ENCODE measurements around the gene TBL1X. TPM values are rescaled to one million over a fixed set of nuclear protein-coding genes. Genes with fewer than 3 reads are reported as not detected.

Gene TBL1X
- total RNA-seq, 1 donor from 2014 or later, result 7.5 TPM

DNA sequence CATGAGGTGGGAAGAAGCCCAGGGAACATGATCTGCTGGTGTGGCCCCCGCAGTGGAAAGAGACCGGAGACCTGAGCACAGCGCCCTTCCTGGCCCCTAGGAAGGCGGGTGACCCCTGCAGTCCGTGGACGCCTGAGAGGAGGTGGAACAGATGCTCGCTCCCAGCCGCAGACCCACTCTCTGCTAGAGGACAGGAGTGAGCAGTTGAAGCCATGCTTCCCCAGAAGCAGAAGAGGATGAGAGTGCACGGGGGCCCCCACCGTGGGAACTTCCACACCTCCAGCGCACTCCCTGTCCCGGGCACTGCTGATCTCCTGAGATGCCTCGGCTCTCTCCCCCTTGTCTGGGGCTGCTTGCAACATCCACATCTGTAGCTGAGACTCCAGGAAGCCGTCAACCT is 238.5 kb downstream of the TBL1X start:
- no peak for DNase-seq (ENCODE audit: low read depth in 2 of 2)

DNA sequence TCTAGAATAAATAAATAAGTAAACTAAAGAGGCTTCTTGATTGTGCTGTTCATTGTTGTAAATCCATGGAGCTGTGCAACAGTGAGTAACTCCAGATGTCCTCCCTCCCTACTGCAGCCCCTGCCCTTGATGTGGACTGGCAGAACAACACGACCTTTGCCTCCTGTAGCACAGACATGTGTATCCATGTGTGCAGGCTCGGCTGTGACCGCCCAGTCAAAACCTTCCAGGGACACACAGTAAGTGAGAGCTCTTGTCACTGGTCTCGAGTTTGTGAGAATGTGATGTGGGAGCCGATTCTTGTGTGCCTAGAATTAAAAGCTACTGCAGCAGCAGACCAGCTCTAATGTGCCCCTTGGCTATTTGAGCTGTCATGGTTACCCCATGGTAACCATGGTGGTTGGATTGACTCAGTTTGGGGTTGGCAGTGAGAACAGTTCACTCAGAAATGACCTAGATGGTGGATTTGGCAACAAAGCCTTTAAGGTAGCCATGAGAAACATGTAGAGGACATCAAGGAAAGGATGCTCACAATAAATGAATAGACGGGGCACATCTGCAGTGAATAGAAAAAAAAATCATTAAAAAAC is 240.1 kb downstream of the TBL1X start:
- no peak for DNase-seq (ENCODE audit: low read depth in 2 of 2)

DNA sequence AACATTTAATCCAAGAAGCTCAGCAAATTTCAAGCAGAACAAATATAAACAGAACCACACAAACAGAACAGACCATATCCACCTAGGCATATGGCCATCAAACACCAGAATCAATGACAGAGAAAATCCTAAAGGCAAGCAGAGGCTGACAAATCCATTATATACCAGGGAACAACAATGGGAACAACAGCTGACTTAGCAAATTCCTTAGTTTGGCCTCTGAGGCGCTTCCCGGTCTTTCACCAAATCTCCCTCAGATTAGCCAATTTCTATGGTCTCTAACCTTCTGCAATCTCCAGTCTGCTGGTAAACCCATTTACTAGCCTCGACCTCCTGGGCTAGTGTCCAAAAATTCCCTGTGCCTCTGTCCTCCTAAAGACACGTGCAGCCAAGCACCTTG is 241.6 kb downstream of the TBL1X start:
- no peak for DNase-seq (ENCODE audit: low read depth in 2 of 2)

DNA sequence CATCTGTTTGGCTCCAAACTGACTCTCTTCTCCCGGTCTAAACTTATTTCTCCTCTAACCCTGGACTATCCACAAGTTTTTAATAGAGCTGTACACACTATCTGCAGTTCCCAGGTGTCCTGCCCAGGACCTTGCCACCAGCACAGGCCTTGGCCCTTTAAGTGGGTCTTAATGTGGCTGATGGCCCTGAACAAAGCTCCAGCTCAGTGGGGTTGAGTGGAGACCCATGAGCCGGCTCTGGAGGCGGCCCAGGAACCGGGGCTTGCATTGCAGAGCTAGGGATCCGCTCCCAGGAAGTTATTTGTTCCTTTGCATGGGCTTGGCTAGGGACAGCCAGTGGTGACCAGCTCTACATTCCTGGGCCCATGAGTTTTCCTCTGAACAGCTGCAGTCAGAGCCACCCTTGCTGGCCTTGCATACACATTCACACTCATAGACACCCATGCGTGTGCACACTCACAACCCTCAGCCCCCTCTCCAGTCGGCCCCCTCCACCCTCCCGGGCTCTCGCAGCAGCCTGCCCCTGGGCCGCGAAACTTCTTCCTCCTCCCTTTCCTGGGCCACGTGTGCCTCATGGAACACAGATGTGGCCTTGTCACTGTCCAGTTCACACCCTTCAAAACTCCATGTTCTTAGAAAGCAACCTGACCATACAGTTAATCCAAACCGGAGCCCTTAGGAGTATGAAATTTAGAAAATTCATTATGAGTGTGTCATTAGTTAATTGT is 242.6 kb downstream of the TBL1X start:
- no peak for DNase-seq (ENCODE audit: low read depth in 2 of 2)

DNA sequence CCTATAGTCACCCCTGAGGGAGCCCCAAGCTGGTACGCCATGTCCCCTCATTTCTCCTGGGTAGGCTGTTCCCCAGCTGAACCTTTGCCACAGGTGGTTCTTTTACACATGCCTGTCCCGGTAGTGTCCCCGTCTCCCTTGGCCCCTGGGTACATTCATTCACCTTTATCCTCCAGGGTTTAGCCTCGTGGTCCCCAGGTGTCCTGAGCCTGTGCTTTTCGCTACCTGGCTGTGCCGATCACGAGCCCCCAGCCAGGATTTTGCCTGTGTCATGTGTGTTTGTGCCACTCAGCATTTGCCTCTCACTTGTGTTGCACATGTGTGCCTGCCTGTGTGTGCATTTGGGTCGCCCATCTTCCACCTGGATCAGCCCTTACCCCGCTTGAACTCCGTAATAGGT is 243.2 kb downstream of the TBL1X start:
- DNase-seq (ENCODE audit: low read depth in 2 of 2), result no peak

DNA sequence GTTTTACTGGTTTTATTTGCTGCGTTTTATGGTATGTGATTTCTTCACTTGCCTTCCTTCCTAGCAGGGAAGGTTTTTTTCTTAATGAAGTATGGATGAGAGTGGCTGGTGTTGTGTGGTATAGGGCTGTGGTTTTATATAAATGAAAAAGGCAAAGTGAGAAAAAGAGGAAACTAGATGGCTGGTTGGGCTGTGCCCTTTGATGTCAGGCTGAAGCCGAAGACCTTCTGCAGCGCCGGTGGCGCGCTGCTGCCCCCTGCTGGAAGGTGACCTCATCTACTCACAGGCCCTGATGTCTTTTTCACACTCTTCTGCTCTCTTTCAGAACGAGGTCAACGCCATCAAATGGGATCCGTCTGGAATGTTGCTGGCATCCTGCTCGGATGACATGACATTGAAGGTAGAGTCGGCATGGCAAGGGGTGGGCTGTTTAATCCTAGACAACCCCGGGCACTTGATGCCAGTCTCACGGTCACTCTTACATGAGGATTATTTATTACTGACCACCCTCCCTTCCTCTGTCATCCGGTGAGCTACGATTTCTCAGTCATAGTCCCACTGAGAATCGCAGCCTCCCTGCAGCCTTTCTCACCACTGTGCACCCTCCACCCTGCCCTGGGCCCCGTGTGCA is 244.2 kb downstream of the TBL1X start:
- DNase-seq (ENCODE audit: low read depth in 2 of 2), result peak; percentile 67 to 82

DNA sequence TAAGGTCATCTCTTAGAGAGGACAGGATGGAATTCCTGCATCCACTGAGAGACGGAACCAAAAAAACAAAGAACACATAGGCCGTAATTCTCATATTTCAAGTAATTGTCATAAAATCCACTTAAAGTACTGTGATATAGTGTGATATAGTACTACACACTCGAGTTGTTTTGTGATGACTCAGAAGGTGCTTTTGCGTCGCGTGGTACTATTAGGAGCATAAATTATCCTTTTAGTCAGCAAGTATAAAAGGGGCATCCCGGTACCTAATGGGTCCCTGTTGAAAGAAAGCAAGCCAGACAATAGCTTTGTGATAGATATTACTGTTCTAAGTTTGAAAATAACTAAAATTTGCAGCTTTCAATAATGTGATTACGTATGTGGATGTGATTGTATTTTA is 245.5 kb downstream of the TBL1X start:
- DNase-seq (ENCODE audit: low read depth in 2 of 2), result no peak

DNA sequence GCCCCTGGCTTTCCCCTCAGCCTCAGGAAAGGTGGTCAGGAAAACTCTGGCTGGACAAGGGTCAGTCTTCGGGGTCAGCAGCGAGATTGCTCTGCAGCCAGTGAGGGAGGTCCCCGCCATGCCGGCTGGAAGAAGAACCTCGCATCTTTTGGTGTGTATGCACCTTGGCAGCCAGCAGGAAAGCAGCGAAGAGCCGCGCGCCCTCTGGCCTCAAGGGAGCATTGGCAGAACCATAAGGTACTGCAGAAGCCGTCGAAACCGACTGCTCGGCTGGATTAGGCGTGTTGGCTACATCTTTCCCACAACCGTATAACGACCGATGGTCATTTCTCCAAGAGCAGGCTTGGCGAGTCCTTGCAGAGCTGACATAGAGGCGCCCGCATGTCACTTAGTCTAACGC is 252.5 kb downstream of the TBL1X start:
- no peak for DNase-seq (ENCODE audit: low read depth in 2 of 2)

DNA sequence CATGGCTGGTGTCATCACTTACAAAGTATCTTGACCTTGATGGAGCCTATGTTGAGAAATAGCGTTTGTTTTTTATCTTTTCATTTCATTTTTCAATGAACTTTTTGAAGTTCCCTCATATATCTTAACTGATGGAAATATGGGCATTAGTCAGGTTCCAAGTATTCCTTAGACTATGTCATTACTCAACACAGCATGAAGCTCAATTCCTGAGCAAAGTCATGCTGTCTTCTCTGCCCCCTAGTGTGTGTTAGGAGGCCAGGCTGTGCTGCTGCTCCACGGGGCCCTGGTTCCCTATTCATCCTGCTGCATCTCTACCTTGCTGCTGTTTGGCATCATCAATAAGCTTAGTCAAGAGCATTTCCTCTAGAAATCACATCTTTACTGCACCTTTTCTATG is 259.9 kb downstream of the TBL1X start:
- DNase-seq (ENCODE audit: low read depth in 2 of 2), result no peak

DNA sequence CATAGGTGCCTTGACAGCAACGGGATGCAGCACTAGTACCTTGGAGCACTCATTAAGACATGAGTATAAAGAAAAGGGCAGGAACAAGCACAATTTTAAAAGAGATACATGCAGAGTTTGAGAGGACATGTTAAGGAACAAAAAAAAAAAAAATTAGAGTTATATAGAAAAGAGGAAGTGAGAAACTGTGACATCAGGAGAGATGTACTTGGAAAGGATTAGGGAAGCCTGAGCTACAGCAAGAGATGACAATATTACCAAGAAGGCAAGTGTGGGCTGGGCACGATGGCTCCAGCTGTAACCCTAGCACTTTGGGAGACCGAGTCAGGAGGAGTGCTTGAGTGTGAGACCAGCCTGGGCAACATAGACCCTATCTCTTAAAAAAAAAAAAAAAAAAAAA is 263.4 kb downstream of the TBL1X start:
- DNase-seq (ENCODE audit: low read depth in 2 of 2), result no peak

DNA sequence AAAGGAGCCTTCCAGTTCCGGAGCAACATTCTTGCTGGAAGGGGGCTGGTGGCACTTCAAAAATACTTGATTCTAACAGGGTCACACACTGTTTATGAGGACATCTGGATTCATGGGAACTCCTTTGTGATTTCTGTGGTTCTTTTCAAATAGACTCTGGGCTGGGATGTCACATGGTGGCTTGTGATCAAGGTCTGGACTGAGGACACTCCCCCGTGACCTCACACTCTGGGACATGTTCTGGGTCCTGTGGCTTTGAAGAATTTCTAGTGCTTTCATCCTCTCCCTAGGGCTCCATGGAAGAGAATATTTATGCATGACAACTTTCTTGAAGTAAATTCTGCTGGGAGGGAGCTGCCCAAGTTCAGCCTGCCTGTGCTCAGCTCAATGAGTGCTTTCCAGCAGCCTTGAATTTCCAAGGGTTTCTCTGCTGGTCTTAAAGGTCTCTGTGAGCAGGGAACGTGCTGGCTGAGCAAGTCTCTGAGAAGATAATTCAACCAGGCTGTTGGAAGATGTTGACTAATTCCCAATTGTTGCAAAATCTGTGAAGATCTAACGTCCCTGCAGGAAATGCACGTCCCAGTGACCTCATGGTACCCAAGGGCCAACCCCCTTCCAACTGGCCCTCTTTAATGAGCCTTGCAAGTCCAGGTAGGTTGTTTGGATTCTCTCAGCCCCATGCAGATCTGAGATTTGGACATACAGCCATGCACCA is 264.5 kb downstream of the TBL1X start:
- no peak for DNase-seq (ENCODE audit: low read depth in 2 of 2)

DNA sequence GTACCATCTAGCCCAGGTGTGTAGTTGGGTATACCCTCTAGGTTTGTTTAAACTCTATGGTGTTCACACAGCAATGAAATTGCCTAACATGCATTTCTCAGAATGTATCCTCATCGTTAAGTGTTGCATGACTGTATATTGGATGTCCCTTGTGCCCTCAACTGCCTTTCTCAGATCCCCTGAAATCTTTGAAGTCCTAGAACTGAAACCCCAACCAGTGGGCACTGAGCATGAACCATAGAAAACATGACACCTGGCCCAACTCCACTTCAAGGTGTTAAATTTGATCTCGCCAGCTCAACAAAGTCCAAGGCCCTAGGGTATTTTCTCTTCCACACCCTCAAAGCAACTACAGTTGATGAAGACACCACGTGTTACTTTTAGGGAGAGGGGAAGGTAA is 265.2 kb downstream of the TBL1X start:
- no peak for DNase-seq (ENCODE audit: low read depth in 2 of 2)

DNA sequence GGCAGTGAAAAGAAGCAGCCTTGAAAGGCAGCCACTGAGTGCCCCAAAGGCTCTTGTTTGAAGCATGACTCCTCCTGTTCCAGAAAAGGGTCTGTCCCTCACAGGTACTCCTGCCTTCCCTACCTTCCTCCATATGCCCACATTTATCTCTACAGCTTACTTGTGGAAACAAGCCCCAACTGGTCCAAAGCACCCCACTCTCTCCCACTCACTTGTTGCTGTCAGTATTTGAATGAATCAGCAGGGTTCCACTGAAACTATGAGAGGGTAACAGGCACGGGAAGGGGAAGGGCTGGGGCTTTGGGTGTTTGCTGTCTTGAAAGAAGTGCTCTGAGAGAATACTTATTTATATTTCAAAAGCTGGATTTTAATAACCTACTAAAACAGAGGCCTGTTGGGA is 265.9 kb downstream of the TBL1X start:
- DNase-seq (ENCODE audit: low read depth in 2 of 2), result no peak

DNA sequence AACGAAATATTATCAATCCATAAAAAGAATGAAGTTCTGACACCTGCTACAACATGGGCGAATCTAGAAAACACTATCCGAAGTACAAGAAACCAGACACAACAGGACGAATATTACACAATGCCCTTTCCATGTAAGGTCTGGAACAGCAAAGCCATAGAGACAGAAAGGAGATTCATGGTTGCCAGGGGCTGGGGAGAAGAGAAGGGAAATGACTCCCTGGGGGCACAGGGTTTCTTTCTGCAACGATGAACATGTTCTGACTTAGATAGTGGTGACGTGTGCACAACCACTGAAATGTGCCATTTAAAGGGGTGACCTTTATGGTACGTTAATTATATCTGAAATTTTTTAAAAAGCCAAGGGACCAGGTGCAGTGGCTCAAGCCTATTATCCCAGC is 272.5 kb downstream of the TBL1X start:
- no peak for DNase-seq (ENCODE audit: low read depth in 2 of 2)

DNA sequence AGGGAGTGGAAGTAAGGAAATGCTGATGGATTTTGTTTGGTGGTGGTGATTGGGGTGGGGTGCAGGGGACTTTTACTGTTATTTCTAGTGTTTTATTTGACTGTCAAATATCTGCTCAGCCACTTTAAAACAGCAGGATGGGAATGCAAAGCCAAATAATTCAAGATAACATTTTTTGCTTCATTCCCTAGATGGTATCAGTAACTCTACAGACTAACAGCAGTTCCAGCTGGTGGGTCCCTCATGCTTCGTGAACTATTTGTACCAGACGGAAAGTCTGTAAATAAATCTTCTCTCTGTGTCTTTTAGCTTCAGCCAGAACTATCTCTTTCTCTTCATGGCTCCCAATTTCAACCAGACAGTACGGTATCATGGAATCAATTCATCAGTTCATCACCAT is 273.3 kb downstream of the TBL1X start:
- no peak for DNase-seq (ENCODE audit: low read depth in 2 of 2)

DNA sequence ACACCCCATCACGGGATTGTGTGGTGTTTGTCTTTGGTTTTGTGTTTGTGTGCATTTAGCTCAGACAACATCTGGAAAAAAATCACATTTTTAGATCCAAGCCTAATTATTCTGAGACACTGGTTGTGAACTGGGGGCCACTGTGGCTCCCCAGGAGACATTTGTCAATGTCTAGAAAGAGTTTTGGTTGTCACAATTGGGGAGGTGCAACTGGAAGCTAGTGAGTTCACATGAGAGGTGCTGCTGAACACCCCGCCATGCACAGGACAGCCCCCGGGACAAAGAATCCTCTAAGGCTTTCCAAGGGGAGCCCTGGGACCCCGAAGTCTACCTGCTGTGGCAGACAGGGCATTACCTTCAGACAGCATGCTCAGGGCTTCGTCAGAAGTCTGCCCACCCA is 274.3 kb downstream of the TBL1X start:
- DNase-seq (ENCODE audit: low read depth in 2 of 2), result no peak

DNA sequence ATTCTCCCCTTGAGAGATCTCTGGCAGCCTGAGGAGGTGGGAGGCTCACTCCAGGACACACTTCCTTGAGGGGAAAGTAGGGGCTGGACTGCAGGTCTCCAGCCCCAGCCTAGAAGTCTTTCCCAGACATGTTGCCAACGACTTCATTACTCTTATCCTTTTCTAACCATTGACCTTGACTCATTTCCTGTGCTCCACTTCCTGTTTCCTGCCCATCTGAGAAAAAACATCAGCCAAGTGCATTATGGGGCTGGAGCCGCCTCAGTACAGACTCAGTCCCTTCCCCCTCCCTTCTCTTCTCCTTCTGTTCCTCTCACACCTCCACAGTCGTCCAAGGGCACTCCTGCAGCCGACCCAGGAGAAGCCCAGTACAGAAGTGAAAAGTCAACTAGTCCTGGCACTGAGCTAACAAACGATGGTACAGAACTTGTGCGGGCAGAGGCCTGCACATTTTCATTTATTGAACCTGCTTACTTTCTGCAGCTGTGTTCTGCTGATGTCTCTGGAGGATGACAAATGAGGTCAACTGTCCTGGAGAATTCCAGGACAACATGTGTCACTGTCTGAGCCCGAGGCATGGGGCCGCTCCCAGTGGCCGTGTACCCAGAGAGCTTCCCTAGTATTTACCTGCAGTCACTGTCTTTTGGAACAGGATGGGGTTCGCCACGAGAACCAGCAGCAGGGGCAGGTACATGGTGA is 280.7 kb downstream of the TBL1X start:
- peak; percentile 77 to 95 for DNase-seq (ENCODE audit: low read depth in 2 of 2)

DNA sequence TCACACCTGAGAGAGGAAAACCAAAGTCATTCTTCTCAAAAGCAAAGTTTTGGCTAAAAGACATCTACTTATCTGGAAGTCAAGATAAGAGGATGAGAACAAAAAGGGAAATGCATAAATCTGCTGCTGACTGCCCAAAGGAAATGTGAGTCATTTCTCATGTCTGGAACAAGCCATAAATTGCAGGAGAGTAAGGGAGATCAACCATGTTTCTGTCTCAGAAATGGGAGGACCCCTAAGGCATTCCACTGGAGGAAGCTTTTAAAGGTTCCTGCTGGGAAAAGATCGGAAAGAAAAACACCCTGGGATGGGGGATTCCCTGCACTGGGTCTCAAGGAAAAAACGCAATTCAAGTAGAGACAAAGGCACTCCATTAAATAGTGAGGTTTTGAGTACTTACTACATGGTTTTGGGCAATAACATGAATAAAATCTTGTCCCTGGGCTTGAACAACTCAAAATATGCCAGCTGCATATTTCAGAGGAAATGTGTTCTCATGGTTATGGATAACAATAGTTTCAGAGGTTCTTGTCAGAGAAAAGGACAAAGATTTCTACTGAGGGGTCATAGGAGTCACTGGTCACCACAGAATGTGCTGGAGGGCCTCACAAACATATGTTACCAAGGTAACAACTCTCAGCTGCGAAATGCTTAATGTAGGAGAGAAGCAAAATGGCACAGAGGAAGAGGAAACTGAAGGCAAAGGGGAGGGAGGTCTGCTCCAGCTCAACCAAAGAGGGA is 281.5 kb downstream of the TBL1X start:
- peak; percentile 90 to 92 for DNase-seq (ENCODE audit: low read depth in 2 of 2)

DNA sequence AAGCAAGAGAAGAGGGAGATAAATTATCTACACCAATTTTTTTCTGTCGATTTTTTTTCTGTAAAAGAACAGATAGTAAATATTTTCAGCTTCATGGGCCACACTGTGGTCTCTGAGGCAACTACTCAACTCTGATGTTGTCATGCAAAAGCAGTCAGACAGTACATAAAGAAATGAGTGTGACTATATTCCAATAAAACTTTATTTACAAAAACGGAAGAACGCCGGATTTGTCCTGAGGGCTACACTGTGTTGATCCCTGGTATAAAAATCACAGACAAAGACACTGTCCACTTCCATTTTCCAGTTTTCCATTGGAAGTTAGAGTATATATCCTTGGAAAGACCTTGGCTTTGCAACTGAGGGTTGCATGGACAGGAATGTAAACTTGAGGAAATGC is 282.8 kb downstream of the TBL1X start:
- DNase-seq (ENCODE audit: low read depth in 2 of 2), result no peak

DNA sequence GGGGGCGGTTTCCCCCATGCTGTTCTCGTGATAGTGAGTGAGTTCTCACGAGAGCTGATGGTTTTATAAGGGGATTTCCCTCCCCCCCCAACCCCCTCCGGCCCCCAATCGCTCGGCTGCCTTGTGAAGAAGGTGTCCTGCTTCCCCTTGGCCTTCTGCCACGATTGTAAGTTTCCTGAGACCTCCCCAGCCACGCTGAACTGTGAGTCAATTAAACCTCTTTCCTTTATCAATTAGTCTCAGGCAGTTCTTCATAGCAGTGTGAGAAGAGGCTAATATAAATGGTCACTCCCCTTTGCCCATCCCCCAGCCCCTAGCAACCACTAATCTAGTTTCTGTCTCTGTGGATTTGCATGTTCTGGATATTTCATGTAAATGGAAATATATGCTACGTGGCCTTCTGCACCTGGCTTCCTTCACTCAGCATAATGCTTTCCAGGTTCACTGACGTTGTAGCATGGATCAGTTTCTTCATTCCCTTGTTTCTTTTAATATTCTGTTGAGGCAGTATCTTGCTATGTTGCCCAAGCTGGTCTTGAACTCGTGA is 284.4 kb downstream of the TBL1X start:
- DNase-seq (ENCODE audit: low read depth in 2 of 2), result peak; percentile 23 to 63

DNA sequence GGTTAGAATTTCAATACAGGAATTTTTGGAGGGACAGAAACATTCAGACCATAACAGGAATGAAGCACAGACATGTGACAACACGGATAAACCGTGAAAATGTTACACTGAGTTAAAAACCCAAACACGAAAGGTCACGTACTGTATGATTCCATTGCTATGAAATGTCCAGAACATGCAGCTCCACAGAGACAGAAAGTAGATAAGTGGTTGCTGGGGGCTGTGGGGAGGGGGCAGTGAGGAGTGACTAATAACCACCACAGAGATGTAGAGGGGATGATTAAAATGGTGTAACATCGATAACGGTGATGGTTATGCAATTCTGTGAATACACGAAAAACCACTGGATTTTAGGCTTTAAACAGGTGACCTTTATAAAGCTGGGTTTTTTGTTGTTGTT is 292.5 kb downstream of the TBL1X start:
- no peak for DNase-seq (ENCODE audit: low read depth in 2 of 2)
